HL-60 (cell line): Measurements from ENCODE around the gene C1orf105.

Experiments used
- DNase-seq, 2 experiments: peaks; one replicate each; pipeline ENCODE4 v3.0.0-alpha.2; 2010 to 2020; ENCODE audit warnings: low read depth in 1 of 2, low spot score in 1 of 2
- H3K27ac ChIP-seq: fragments of 250-450 bp; sonication (Bioruptor Pico); replicated peaks from 2 replicates; pipeline ENCODE4 v1.5.1; 2020; ENCODE audit warnings: mild to moderate bottlenecking, moderate library complexity
- H3K27me3 ChIP-seq: fragments of 250-450 bp; sonication (Bioruptor Pico); 2 replicates; pipeline ENCODE4 v1.5.1; 2021; ENCODE audit warnings: mild to moderate bottlenecking, moderate library complexity; ENCODE audit not compliant: insufficient read depth, poor library complexity, severe bottlenecking
- H3K4me3 ChIP-seq: replicated peaks from 2 replicates; pipeline ENCODE4 v1.5.1; 2011; ENCODE audit warnings: mild to moderate bottlenecking, control low read depth, low read length; ENCODE audit not compliant: insufficient read depth
- GABPA ChIP-seq: IDR thresholded peaks from 2 replicates; pipeline ENCODE4 v1.6.1; 2012; ENCODE audit warnings: low read depth
- POLR2AphosphoS5 ChIP-seq: IDR thresholded peaks from 2 replicates; pipeline ENCODE4 v1.6.1; 2012; ENCODE audit warnings: low read depth
- REST ChIP-seq: IDR thresholded peaks from 2 replicates; pipeline ENCODE4 v1.6.1; 2012; ENCODE audit warnings: low read depth; ENCODE audit not compliant: insufficient replicate concordance
- SPI1 ChIP-seq: IDR thresholded peaks from 2 replicates; pipeline ENCODE4 v1.6.1; 2012; ENCODE audit warnings: low read depth, mild to moderate bottlenecking, borderline replicate concordance
- TF ChIP-seq, protein P1 (sequence below): IDR thresholded peaks from one replicate; pipeline ENCODE4 v1.5.1; 2011; ENCODE audit warnings: low read length, control low read depth, inconsistent platforms; ENCODE audit not compliant: insufficient read depth

Gene C1orf105

GRCh38 chr1:172460887-172461315, 40.4 kb downstream of the C1orf105 start:
- Histone ChIP-seq H3K4me3 (no peak overlapping the region), H3K27me3 (no peaks in the 10 kb centered on the region), H3K27ac (no peak overlapping the region)
- TF ChIP-seq REST (no peak), GABPA (no peak), POLR2AphosphoS5 (no peak), SPI1 (no peak)
- TF ChIP-seq, protein P1, sequence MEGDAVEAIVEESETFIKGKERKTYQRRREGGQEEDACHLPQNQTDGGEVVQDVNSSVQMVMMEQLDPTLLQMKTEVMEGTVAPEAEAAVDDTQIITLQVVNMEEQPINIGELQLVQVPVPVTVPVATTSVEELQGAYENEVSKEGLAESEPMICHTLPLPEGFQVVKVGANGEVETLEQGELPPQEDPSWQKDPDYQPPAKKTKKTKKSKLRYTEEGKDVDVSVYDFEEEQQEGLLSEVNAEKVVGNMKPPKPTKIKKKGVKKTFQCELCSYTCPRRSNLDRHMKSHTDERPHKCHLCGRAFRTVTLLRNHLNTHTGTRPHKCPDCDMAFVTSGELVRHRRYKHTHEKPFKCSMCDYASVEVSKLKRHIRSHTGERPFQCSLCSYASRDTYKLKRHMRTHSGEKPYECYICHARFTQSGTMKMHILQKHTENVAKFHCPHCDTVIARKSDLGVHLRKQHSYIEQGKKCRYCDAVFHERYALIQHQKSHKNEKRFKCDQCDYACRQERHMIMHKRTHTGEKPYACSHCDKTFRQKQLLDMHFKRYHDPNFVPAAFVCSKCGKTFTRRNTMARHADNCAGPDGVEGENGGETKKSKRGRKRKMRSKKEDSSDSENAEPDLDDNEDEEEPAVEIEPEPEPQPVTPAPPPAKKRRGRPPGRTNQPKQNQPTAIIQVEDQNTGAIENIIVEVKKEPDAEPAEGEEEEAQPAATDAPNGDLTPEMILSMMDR, result no peak
- DNase-seq, result no peak

DNA sequence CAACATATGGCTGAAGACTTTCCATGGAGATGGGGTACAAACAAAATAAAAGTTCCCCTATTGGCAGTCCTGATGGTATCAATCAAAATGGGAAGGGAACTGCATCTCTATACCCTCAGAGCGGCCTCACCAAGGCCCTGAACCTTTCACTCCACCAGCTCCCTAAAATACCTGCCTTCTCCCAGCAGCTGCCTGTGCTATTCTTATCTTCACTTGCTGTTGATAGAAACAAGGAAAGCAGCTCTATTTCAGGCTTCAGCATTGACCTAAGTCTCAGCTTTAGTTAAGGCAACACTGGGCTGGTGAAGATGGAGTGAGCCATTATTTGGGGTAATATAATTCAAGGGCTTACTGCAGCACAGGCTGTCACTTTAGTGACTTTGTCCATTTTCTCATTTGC, 45.1 kb downstream of the C1orf105 start:
- no peak overlapping the region for H3K27ac ChIP-seq
- H3K4me3 ChIP-seq, result no peak overlapping the region
- no peaks in the 10 kb centered on the region for H3K27me3 ChIP-seq
- TF ChIP-seq GABPA, result no peak
- TF ChIP-seq POLR2AphosphoS5, result no peak
- TF ChIP-seq, protein P1, result no peak
- TF ChIP-seq REST, result no peak
- no peak for TF ChIP-seq SPI1
- no peak for DNase-seq

DNA sequence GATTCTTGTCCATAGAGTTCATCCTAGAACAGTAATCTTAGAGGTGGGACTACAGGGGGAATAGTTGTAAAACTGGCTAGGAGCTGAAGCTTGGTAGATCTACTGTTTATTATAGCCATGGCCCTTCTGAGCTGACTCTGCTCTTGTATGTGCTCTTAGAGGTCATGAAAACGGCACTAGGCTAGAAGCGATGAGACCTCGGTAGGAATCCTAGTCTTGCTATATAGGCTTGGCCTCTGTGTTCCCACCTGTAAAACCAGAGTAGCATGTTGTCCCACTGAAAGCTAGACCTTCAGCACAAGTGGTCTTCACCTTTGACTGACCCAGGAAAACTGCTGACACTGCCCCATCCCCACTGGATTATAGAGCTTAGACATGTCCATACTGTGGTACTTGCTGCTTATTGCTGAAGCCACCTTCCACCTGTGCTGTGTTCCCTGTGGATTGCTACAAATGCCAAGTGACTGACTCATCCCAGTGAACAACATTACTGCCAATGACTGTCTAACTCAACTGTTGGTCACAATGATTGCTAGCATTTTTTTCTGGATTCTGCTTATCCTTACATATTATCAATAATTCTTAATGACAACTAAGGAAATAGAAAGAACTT, 46.4 kb downstream of the C1orf105 start:
- no peak for DNase-seq
- H3K27me3 ChIP-seq, result no peaks in the 10 kb centered on the region
- H3K27ac ChIP-seq, result no peak overlapping the region
- TF ChIP-seq, protein P1, result no peak
- TF ChIP-seq SPI1, result no peak
- TF ChIP-seq POLR2AphosphoS5, result no peak
- no peak overlapping the region for H3K4me3 ChIP-seq

DNA sequence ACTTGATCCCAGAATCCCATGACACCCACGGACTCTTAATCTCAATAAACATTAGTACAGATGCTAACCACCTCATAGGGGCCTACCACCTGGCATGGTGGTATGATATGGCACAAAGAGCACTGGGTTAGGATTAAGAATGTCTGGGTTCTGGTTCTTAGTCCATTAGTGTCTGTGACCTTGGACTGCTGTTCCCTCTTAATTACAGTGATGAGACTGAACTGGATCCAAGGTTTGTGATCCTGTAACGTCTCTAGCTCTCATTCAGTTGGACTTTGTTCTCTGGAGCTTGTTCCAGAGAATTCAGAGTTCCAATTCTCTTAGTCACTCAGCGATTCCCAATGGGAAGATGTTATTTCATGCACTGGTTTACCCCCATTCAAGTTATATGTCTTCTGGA, 47.0 kb downstream of the C1orf105 start:
- Histone ChIP-seq H3K27ac (no peak overlapping the region), H3K27me3 (no peaks in the 10 kb centered on the region), H3K4me3 (no peak overlapping the region)
- DNase-seq, result no peak
- TF ChIP-seq SPI1 (no peak), GABPA (no peak), REST (no peak), POLR2AphosphoS5 (no peak)
- TF ChIP-seq, protein P1, result no peak
